ENCODE measurements around the gene USP24.

GRCh38 chr1:55043011-55043410 lies 172.2 kb downstream of the USP24 start:
- TF ChIP-seq CTCF (IDR thresholded peaks at IDR 0.05; ENCODE audit: insufficient read depth, low read depth, low read length) (no peak), EZH2 (IDR thresholded peaks at IDR 0.05; ENCODE audit: insufficient read depth, low read length) (no peak)

All from astrocyte (in vitro differentiated cells and primary cell).